ENCODE data around the gene PURA. TPM values are rescaled to one million over a fixed set of nuclear protein-coding genes. Genes with fewer than 3 reads are reported as not detected.
"Not testable (repeated sequence)": the region's sequence is repeated elsewhere in the genome, so short reads cannot be mapped to it uniquely, and the experiment has no call there.

The PURA gene
- total RNA-seq, 1 donor from 2014 or later: 11.0 TPM

DNA sequence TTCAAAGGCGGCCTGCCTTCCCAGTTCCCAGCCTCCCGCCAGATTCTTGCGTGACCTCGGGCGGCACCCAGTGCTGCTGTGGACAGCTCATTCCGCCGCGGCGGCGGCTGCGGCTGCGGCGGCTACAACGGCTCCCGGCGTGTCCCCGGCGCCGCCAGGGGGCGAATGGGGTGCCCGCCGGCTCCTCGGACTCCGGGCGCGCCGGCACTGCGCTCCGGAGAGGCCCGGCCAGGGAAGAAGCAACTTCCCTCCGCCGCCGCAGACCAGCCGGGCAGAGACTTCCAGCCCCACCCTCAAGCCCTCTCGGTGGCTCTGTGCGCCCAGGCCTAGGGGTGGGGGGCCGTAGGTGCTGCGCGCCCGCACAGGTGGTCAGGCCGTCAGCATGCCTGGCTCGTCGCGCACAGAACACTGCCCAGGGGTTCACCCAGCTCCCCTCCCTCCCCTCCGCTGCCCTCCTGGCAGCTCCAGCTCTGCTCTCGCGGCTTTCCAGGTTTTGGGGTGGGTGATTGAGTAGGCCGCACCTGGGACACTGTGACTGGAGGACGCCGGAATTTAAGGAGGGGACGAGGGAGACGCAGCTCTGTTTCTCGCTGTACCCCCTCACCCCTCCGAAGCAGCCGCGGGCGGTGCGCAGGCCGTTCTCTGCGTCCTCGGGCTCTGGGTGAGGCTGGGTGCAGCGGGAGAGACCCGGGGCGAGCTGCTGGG is 32.1 kb downstream of the PURA start:
- H3K4me3 Mint-ChIP-seq (ENCODE audit: low read depth): no peak overlapping the region
- no peak overlapping the region for H3K27ac Mint-ChIP-seq
- DNase-seq (ENCODE audit: low spot score): peak; percentile 33
- H3K36me3 Mint-ChIP-seq (ENCODE audit: low read depth): no peaks in the 10 kb centered on the region
- peaks cover 4% of the 10 kb centered on the region for H3K4me1 Mint-ChIP-seq (ENCODE audit: low read depth)
- peaks cover 37% of the 10 kb centered on the region for H3K27me3 Mint-ChIP-seq (ENCODE audit: low read depth)
- intact Hi-C loops (cut with micrococcal nuclease): loop anchor here (1.0 to 2.0 kb wide), 4 partner anchors 11 to 73 kb away; partner anchors contain the start of gene PURA
- no peaks in the 10 kb centered on the region for H3K9me3 Mint-ChIP-seq

DNA sequence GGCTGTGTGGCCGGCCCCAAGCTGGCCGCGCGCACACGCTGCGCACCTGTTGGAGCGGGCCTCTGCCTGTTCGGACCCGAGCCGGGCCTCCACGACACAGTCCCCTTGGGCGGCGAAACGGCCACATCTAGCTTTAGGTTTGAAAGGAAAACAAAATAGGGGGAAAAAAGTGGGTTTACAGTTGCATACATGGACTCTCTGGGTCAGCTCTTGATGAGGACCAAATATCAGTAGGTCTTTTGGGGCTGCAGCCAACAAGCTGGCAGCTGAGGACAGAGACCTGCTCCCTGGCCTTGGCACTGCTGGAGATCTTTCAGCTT is 32.6 kb downstream of the PURA start:
- Mint-ChIP-seq H3K27me3 (ENCODE audit: low read depth) (peaks cover 37% of the 10 kb centered on the region), H3K27ac (no peak overlapping the region), H3K9me3 (no peaks in the 10 kb centered on the region), H3K4me3 (ENCODE audit: low read depth) (no peak overlapping the region), H3K36me3 (ENCODE audit: low read depth) (no peaks in the 10 kb centered on the region), H3K4me1 (ENCODE audit: low read depth) (peaks cover 4% of the 10 kb centered on the region)
- intact Hi-C loops (cut with micrococcal nuclease): no loop called here
- DNase-seq (ENCODE audit: low spot score): no peak

DNA sequence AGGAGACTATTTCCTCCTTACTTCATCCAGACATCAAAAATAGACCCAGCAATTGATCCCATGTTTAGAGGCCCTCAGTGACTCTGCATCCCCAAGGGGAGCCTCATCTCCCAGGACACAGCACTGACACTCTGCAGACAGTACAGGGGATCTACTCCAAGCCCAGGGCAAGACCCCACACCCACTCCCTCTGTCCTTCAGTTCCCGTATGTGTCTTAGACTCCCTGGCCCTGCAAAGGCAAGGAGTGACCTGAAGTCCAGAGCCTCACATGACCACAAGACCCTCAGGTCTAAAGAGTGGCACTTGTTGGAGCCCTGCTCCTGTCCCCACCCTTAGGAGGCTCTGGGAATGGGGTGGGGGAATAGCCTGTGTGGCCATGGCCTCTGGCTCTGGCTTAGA is 33.6 kb downstream of the PURA start:
- H3K4me3 Mint-ChIP-seq (ENCODE audit: low read depth): no peak overlapping the region
- H3K36me3 Mint-ChIP-seq (ENCODE audit: low read depth): no peaks in the 10 kb centered on the region
- peaks cover 4% of the 10 kb centered on the region for H3K4me1 Mint-ChIP-seq (ENCODE audit: low read depth)
- intact Hi-C loops (cut with micrococcal nuclease): no loop called here
- no peak overlapping the region for H3K27ac Mint-ChIP-seq
- no peak for DNase-seq (ENCODE audit: low spot score)
- no peaks in the 10 kb centered on the region for H3K9me3 Mint-ChIP-seq
- peaks cover 39% of the 10 kb centered on the region for H3K27me3 Mint-ChIP-seq (ENCODE audit: low read depth)

DNA sequence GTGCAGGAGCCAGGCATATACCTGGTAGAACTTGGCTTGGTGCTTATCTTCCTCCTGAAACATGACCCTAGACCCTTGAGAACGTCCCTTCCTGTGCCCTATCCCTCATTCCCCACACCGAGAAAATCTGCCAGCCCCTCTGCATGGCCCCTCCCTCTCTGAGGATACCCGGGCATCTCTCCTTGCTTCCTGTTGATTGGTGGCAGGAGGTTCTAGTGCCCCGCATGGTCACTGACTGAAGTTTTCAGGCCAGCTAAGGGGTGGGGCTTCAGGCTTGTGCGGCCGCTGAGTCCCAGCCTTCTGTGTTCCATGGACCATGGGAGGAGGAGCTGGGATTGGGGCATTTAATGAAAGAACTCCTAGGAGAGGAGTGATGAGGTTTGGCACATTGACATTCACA is 34.6 kb downstream of the PURA start:
- H3K9me3 Mint-ChIP-seq: no peaks in the 10 kb centered on the region
- DNase-seq (ENCODE audit: low spot score): no peak
- intact Hi-C loops (cut with micrococcal nuclease): no loop called here

DNA sequence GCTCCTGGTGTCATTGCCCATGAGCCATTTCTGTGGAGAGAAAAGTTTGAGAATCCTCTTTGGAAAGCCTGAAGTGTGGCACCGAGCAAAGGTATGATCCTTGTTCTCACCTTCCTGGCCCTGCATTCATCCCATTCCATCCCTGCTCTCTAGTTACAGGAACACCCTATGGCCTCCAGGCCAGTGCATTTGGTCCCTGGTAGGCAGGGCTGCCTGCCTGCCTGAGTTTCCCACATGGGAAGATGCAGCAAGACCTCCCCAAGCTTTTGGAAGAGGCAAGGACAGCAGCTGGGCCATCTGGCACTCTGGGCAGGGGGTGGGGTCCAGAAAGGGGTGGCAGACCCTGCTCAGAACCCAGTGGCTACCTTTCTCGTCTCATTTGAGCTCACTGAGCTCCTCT is 36.3 kb downstream of the PURA start:
- no peak for DNase-seq (ENCODE audit: low spot score)
- intact Hi-C loops (cut with micrococcal nuclease): no loop called here
- Mint-ChIP-seq H3K4me3 (ENCODE audit: low read depth) (no peak overlapping the region), H3K27ac (no peak overlapping the region), H3K9me3 (no peaks in the 10 kb centered on the region), H3K4me1 (ENCODE audit: low read depth) (peaks cover 3% of the 10 kb centered on the region), H3K27me3 (ENCODE audit: low read depth) (peaks cover 31% of the 10 kb centered on the region), H3K36me3 (ENCODE audit: low read depth) (no peaks in the 10 kb centered on the region)

More for the DNA sequence above, 34.6 kb downstream of the PURA start:
- Mint-ChIP-seq H3K36me3 (ENCODE audit: low read depth) (no peaks in the 10 kb centered on the region), H3K4me1 (ENCODE audit: low read depth) (peaks cover 4% of the 10 kb centered on the region), H3K27me3 (ENCODE audit: low read depth) (peaks cover 39% of the 10 kb centered on the region), H3K4me3 (ENCODE audit: low read depth) (no peak overlapping the region), H3K27ac (no peak overlapping the region)

DNA sequence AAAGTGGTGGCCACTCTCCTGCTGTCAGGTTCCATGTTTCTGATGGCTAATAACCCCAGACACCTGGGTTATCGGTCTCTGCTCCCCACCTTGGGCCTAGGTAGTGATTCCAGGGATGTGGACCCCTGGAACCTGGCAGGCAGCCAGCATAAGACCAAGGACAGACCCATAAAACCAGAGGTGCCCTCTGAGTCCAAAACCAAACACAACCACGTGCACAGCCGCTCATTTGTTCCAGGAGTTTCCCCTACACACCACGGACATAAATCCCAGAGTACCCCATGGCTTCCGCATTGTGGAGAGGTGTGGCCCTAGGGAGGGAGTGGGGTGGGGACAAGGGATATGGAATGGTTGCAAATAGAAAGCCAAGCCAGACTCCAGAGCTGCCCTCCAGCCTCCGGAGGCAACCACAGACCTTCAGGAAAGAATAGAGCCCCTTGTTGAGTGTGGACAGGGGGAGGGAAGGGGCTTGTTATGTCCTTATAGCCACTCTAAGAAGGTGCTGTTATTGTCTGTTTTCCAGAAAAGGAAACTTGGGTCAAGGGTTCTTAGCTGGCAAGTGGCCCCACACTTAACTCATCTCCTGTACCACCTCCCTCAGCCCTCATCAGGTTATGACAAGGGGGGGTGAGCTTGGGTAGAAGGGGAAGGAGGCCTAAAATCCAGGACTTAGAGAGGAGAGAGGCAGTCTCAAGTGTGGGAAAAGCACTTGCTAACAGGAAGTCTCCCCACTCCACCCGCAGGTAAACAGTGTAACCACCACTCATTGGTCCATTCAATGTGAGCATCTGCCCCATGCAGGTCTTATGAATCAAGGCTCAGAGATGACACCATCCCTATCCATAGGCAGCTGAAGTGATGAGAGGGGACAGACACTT is 37.5 kb downstream of the PURA start:
- no peak for DNase-seq (ENCODE audit: low spot score)
- H3K27ac Mint-ChIP-seq: no peak overlapping the region
- peaks cover 23% of the 10 kb centered on the region for H3K27me3 Mint-ChIP-seq (ENCODE audit: low read depth)
- no peaks in the 10 kb centered on the region for H3K36me3 Mint-ChIP-seq (ENCODE audit: low read depth)
- no peaks in the 10 kb centered on the region for H3K9me3 Mint-ChIP-seq
- no peak overlapping the region for H3K4me3 Mint-ChIP-seq (ENCODE audit: low read depth)
- intact Hi-C loops (cut with micrococcal nuclease): no loop called here
- H3K4me1 Mint-ChIP-seq (ENCODE audit: low read depth): no peaks in the 10 kb centered on the region

DNA sequence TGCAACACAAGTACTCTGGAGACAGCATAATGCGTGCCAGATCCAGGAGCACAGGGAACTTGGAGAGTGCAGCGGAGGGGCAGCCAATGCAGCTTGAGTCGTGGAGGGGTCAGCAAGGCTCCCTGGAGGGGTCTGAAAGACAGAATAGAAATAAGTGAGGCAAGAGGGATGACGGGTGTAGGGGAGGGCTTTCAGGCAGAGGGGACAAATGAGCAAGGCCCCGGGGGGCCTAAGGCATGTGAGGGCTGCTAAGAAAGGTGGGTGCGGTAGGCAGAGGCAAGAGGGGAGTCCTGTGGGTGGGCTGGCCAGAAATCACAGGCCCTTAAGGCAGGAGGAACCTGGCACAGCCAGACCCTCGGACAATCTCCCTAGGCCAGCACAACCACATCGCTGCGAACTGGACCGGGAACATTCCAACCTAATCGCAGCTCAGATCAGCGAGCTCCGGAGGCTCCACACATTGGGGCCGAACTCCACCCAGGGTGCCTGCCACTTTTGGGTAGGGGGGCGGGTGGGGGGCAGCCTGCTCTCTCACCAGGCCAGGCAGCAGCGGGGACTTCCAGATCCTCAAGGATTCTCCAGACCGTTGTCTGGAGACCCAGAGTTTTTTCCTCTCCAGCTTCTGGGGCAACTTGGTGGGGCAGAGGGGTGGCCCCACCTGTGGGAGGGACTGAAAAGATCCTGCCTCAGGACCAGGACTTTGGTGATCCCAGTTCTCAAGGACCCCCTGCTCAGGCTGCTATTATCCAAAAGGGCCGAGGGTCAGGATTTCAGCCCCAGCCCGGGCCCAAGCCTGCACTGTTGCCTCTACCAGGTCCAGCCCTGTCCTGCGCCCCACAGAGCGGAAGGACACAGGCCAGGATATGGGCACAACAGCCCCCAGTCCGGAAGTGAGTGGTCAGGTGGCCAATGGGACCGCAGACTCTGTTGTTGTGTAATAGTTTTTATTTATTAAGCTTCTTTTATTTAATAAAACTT is 38.4 kb downstream of the PURA start:
- H3K27ac Mint-ChIP-seq: no peak overlapping the region

DNA sequence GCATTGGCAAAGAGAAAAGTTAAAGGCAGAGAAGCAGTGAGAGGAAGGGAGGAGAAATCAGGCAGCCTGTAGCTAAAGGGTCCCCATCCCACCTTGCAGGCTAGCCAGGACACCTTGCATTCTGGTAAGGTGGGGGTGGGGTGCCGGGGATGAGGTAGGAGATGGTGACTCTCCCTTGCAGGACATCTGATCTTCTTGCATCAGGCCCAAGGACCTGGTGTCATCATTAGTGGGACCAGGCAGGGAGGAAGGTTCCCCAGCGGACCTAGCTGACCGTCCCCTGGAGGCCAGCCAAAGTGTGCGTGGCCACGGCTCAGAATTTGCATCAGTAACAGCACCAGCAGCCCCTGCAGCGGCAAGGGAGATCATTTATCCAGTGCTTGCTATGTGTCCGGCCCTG is 39.3 kb downstream of the PURA start:
- Mint-ChIP-seq H3K4me1 (ENCODE audit: low read depth) (no peaks in the 10 kb centered on the region), H3K27me3 (ENCODE audit: low read depth) (peaks cover 5% of the 10 kb centered on the region), H3K9me3 (no peaks in the 10 kb centered on the region), H3K27ac (no peak overlapping the region), H3K36me3 (ENCODE audit: low read depth) (no peaks in the 10 kb centered on the region), H3K4me3 (ENCODE audit: low read depth) (no peak overlapping the region)
- intact Hi-C loops (cut with micrococcal nuclease): no loop called here
- DNase-seq (ENCODE audit: low spot score): no peak

More for the DNA sequence above, 38.4 kb downstream of the PURA start:
- DNase-seq (ENCODE audit: low spot score): no peak
- H3K4me1 Mint-ChIP-seq (ENCODE audit: low read depth): no peaks in the 10 kb centered on the region
- peaks cover 14% of the 10 kb centered on the region for H3K27me3 Mint-ChIP-seq (ENCODE audit: low read depth)
- intact Hi-C loops (cut with micrococcal nuclease): no loop called here
- no peaks in the 10 kb centered on the region for H3K9me3 Mint-ChIP-seq
- H3K4me3 Mint-ChIP-seq (ENCODE audit: low read depth): no peak overlapping the region
- no peaks in the 10 kb centered on the region for H3K36me3 Mint-ChIP-seq (ENCODE audit: low read depth)

DNA sequence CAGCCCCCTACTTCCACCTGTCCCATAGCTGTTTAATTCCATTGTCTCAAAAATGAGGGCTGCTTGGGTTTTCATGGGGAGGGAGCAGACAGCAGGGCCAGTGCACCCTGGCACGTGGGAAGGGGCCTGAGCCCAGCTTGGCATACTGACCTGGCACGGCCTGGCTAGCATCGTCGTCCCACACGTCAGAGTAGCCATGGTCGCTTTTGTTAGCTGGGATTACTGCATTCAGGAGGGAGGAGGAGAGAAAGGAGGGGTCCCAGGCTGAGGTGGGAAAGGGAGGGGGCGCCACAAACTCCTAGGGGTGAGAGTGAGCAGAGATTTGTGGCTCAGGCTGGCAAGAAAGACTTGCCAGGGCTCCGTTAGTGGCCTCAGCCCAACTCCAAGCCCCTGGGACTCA is 40.0 kb downstream of the PURA start:
- Mint-ChIP-seq H3K27ac (no peak overlapping the region), H3K9me3 (no peaks in the 10 kb centered on the region)
- intact Hi-C loops (cut with micrococcal nuclease): no loop called here

DNA sequence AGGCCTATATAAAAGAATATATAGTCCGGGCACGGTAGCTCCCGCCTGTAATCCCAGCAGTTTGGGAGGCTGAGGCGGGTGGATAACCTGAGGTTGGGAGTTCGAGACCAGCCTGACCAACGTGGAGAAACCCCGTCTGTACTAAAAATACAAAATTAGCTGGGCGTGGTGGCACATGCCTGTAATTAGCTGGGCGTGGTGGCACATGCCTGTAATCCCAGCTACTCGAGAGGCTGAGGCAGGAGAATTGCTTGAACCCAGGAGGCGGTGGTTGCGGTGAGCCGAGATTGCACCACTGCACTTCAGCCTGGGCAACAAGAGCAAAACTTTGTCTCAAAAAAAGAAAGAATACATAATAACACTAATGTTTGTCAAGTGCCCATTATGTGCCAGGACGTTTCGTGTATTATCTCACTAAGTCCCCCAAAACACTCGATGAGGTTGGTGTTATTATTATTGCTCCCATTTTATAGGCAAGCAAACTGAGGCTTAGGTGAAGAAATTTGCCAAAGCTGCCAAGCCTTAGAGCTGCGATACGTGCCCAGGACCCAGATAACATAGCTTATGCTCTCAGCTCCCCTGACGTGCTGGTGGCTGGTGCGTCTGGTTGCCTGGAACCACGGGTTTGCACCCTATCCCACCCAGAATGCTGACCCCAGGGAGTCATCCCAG is 40.9 kb downstream of the PURA start:
- H3K9me3 Mint-ChIP-seq; intact Hi-C loops (cut with micrococcal nuclease); H3K27me3 Mint-ChIP-seq (ENCODE audit: low read depth); H3K36me3 Mint-ChIP-seq (ENCODE audit: low read depth); DNase-seq (ENCODE audit: low spot score); H3K27ac Mint-ChIP-seq; H3K4me1 Mint-ChIP-seq (ENCODE audit: low read depth); H3K4me3 Mint-ChIP-seq (ENCODE audit: low read depth): not testable (repeated sequence)

More for the DNA sequence above, 40.0 kb downstream of the PURA start:
- Mint-ChIP-seq H3K36me3 (ENCODE audit: low read depth) (no peaks in the 10 kb centered on the region), H3K4me3 (ENCODE audit: low read depth) (no peak overlapping the region), H3K27me3 (ENCODE audit: low read depth) (peaks cover 2% of the 10 kb centered on the region), H3K4me1 (ENCODE audit: low read depth) (no peaks in the 10 kb centered on the region)
- no peak for DNase-seq (ENCODE audit: low spot score)

DNA sequence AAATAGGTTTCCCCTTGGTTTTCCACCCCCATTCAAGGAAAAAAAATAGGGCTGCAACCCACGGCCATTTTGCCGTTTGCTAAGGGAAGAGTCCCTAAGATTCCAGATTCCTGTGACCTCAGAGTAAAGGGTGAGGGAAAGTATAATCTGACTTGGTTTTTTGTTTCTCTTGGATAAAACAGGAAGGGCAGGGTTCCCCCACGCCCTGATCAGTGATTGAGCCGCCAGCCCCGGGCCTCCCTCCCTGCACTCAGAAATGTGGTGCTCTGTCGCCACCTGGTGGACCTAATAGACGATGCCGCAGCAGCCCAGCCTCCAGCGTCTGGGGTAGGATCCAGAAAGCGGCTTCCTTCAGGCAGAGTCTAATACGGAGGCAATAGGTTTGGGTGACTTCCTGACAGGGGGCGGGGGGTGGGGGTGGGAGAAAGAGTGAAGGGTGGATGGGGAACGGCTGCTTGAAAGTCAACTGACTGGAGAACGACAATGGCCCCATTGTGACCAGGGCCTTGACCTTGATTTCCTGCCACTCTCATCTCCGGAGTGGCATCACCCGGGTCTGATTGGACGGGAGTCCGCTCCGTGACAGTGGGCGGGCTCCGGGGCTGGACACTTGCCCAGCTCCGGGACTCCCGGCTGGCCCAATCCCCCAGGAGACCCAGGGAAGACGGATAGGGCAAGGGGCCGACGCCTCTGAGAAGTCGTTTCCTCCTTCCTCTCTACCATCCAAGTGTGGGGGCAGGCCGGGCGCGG is 43.3 kb downstream of the PURA start:
- Mint-ChIP-seq H3K27ac (no peak overlapping the region), H3K4me1 (ENCODE audit: low read depth) (no peaks in the 10 kb centered on the region), H3K9me3 (no peaks in the 10 kb centered on the region), H3K36me3 (ENCODE audit: low read depth) (no peaks in the 10 kb centered on the region), H3K27me3 (ENCODE audit: low read depth) (peaks cover 4% of the 10 kb centered on the region), H3K4me3 (ENCODE audit: low read depth) (peak overlapping the region; percentile 33)
- intact Hi-C loops (cut with micrococcal nuclease): loop anchor here (1.0 to 2.0 kb wide), 3 partner anchors 12 to 370 kb away; no protein-coding TSS in a partner anchor
- peak; percentile 77 for DNase-seq (ENCODE audit: low spot score)
